22Rv1 (cell line): ENCODE results near the gene MID2.

Experiments used
- CTCF ChIP-seq: fragments of 450-650 bp; IDR thresholded peaks from 2 replicates; pipeline ENCODE4 v1.5.1; 2017; ENCODE audit warnings: mild to moderate bottlenecking
- ZFX ChIP-seq: fragments of 450-650 bp; IDR thresholded peaks from 2 replicates; pipeline ENCODE4 v1.6.1; 2017; ENCODE audit warnings: antibody characterized with exemption, borderline replicate concordance

- no peak for TF ChIP-seq ZFX
- TF ChIP-seq CTCF, result 0 out of 2 replicates have a peak, but pooled peaks have one; percentile 8
Observed at GRCh38 chrX:107777536-107777832, 48.2 kb upstream of the MID2 start, which contains the start of gene NCBP2L.
